Middle frontal gyrus (tissue), 1 donor: Measurements from ENCODE around the gene GALR2.

Experiments used
- DNase-seq: peaks from one replicate; pipeline ENCODE4 v3.0.0-alpha.2; 2015; ENCODE audit warnings: low spot score; ENCODE audit errors: extremely low spot score

GALR2 gene

GRCh38 chr17:76079956-76080767, 5.6 kb downstream of the GALR2 start:
- DNase-seq = no peak

- DNase-seq = no peak
These were observed 6.2 kb downstream of the GALR2 start for GRCh38 chr17:76080768-76081287.

GRCh38 chr17:76081295-76082210, 7.0 kb downstream of the GALR2 start:
- DNase-seq = no peak

- DNase-seq = no peak
These were observed 8.0 kb downstream of the GALR2 start for GRCh38 chr17:76082326-76083251.

- DNase-seq = no peak
These were observed 9.1 kb downstream of the GALR2 start for GRCh38 chr17:76083536-76084182.

- no peak for DNase-seq
These were observed 10.6 kb downstream of the GALR2 start for GRCh38 chr17:76085066-76085730.

- DNase-seq = no peak
These were observed 11.3 kb downstream of the GALR2 start for GRCh38 chr17:76085731-76086366.

GRCh38 chr17:76086384-76086783, 11.8 kb downstream of the GALR2 start:
- DNase-seq = no peak

- no peak for DNase-seq
These were observed 12.9 kb downstream of the GALR2 start for GRCh38 chr17:76087531-76087930.

GRCh38 chr17:76088041-76088867, 13.7 kb downstream of the GALR2 start:
- DNase-seq = no peak

GRCh38 chr17:76088868-76089576, 14.4 kb downstream of the GALR2 start:
- DNase-seq = no peak

- no peak for DNase-seq
These were observed 15.3 kb downstream of the GALR2 start for GRCh38 chr17:76089680-76090516.

- no peak for DNase-seq
These were observed 16.0 kb downstream of the GALR2 start for GRCh38 chr17:76090517-76091129.

GRCh38 chr17:76091526-76092286, 17.1 kb downstream of the GALR2 start:
- no peak for DNase-seq

GRCh38 chr17:76092526-76093413, 18.2 kb downstream of the GALR2 start:
- DNase-seq = no peak
